ENCODE results near the gene AFF2.

AFF2 gene

DNA sequence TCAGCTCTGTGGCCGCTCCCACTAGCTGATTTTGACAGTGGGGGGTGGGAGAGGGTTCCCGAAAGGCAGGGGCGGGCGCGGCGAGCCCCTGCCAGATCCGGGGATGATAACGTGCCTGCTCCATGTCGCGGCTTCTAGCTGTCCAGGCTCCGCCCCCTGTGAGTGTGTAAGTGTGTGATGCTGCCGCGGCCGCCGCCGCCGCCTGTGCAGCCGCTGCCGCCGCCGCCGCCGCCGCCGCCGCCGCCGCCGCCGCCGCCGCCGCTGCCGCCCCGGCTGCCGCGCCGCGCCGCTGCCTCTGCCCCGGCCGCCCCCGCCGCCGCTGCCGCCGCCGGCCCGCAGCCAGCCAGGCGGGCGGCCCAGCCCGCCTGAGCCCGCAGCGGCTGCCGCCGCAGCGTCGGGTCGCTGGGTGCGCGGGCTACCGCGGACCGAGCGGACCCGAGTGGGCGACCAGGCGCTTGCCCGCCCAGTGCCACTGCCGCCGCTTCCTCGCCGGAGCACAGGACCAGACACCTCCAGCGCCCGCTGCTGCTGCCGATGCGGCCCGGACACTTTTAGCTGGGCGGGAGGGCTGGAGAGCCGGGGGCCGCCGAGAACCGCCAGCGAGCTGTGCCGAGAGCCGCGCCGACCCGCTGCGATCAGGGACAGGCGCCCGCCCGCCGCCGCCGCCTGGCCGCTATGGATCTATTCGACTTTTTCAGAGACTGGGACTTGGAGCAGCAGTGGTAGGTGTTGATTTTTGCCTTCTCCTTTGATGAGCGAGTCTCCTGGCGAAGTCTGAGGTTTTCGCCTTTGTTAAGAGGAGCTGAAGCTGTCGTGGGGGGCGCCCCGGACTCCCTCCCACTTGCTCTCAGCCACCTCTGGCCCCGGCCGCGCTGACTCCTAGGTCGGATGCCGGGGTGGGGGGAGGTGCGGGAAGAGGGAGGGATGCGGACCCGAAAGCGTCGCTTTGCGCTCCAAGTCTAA lies at the start of gene AFF2:
Gene AFF2 (plus strand): TSS at position 195 of the 963 bp plus-strand sequence. CDS start 481 bp downstream, at position 676.
- peak; percentile 26 for DNase-seq

DNA sequence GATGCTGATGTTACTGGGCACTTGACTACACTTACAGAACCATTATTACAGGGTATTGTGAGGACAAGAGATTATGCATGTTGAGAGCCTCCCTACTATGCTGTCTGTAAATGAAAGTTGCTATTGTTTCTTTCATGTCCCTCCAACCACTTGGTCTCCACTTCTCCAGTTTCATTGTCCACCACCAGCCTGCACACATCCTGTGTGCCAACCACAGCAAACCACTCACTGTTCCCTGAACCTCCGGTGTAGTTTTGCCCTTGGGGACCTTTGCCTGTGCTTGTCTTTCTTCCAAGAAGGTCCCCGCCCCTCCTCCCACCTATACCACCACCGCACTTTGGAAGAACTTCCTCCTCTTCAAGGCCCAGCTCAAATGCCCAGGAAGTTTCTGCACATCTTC lies 43.1 kb upstream of the AFF2 start:
- no peak for DNase-seq

DNA sequence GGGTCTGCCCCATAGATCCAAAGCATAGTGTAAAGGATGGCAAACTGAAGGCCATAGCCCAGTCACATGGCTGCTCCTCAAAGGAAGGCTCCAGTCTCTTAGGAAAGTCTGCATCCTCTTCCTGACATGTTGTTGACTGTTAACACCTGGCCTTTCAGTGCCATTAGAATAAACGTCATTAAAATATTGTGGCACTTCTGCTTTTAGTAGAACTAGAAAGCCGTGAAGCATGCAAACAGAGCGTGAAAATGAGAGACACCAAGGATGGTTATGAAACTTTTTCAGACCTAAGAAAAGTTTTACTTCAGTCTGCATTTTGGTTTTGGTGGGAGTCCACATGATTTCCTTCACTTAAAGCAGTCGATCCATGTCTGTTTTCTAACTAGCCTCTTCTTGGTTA lies 41.1 kb upstream of the AFF2 start:
- no peak for DNase-seq

DNA sequence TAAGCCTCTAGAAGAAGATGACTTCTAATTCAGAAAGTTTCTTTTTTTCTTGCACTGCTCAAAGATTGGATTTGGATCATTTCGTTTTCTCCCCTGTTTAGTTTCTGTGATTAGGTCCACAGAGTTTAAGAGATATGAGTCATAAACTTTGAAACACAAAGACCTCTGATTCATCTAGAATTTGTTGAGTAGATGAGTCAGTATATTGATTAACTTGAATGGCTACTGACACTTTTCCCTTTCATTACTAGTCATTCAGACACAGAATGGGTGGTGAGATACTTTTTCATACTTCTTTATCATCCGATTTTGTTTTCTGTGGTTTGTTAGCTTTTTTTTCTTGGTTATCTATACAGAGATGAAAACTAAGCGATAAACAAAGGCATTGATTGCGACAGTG lies 34.1 kb upstream of the AFF2 start:
- no peak for DNase-seq

DNA sequence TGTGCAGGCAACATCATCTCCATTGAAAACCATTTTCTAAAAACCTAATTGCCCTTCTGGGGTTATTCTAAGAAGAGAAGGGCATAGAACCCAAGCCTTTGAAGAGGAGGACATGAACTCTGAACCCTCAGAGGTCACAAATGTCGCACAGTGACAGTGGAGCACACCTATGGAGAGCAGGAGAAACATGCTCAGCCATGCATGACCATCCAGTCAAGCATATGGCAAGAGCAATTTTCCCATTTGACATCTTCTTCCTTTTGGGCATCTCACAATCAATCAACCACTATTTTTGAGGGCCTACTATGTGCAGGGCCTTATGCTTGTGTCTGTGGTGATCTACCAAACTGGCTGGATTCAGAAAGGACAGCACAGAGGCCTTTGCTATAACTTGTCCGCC lies 30.1 kb upstream of the AFF2 start:
- no peak for DNase-seq

DNA sequence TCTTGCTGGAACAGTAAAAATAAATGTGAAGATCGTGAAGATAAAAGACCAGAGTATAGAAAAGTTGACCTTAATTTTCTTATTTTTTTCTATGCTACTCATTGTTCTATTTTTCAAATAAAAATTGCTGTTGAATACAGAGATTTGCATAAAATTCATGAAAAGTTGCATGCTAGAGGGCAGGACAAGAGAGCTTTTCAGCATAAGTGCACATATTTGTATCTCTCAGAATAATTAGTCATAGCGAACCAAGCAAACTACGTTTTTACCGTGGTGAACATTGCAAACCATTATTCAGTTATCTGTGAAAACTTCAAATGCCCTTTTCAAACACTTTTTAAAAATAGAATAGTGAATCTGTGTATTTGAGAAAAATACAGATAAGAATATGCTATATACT lies 26.4 kb upstream of the AFF2 start:
- no peak for DNase-seq

DNA sequence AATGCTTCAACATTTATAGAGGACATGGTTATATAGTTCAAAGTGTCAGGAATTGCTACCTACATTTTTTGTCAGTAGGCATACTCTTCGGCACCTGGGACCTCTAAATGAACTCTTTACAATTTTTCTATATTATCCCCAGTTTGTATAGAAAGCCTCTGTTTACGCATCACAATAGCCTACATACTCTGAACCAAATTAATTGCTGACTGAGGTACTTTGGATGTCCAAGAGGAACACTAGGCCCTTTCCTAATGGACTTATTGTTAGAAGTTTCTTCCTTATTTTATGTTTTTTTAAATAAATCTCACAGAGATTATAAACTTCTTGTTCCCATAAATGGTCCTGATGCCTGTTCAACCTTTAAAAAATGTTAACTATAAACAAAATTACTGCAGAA lies 8.4 kb upstream of the AFF2 start:
- DNase-seq = no peak

DNA sequence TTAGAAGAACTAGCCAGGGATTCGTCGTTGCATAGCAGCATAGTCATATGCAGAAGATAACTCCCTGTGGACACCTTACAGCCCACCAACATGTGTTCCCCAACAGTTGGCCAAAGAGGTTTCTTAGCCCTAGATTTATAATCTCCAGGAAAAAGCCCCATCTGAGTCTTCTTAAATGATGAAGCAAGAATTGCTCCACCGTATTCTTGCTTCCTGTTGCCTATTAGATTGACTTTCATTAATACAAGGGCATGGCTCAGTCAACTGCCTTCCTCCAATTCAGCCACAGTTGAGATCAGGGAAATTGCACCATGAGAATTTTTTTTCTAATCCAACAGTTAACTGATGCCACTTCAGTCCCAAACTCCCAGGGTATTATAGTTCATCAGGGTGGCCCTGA lies 5.2 kb upstream of the AFF2 start:
- no peak for DNase-seq

DNA sequence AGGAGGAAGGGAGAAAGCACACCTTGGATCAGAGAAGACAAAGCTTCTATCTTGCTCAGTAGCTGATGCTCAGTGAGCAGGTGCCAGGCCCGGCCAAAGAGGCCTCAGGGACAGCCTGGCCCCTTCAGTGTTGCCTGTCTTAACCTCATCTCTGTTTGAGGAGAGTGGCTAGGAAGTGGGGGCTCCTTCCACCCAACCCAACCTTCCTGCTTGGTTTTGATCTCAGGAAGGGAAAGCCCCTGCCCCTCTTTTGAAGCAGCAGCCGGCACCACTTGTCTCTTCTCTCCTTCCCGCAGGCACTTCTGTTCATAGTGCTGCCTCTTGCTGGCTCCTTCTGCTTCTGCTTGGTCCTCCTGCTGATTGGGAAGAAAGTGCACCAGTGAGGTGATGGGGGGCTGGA lies 2.4 kb upstream of the AFF2 start:
- no peak for DNase-seq

DNA sequence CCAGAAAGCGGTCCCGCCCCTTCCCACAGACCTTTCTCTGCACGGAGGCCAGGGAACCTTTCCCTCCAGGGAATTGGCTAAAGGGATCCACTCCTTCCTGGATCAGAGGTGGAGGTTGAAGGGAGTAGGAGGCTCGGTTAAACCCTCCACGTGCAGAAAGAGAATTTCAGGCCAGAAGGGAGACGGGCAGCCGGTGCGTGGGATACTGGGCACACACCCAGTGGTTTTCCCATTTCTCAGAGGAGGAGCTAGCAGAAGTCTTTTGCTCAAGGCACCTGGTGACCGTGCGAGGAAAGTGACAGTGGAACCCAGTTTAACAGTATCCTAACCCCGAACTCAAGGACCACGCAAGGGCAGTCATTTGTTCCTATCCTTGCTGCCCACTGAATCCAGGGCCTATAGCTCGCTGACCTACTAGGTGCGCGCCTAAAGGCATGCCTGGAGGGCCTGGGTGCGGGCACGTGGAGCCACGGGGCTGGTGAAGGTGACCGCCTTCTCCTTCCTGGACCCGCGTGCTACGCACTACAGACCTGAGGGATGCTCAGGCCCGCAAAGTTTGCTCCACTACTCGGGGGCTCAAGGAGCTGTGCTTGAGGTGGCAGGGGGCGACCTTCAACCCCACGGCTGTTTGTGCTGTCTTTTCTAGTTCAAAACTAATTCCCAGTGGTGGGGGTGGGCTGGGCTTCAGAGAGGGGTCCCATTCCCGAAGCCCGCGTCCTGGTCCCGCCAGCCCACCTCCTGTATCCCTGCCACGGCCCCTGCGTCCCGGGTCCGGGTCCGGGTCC lies 587 bp upstream of the AFF2 start:
- DNase-seq = no peak

DNA sequence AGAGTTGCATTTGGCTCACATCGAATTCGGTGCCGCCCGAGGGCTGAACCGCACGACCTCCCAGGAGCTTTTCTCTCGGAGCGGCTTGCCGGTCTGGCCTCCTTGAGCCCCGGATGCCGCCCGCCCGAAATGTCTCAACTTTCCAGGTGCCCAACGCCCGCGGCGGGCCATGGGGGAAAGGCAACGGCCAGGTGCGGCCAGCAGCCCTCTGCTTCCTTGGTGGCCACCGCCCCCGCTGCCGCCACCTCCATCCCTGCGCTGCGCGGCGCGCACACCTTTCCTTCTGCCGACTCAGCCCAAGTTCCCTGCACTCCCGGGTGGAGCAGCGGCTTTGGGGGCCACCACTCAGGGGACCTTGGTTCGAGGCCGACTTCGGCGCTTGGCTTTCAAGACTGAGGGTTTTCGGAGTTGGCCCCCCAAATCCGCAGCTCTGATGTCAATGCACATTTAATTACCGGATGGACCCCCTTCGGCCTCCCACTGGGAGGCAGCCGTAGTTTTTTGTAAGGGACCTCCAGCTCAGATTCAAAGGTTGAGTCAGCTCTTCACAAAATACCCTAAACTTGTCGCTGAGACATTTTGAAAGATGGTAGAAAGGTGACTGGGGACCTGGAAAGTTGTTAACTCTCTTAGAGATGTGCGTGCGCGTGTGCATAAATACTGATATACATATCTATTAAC lies 1.1 kb downstream of the AFF2 start:
- DNase-seq = no peak

DNA sequence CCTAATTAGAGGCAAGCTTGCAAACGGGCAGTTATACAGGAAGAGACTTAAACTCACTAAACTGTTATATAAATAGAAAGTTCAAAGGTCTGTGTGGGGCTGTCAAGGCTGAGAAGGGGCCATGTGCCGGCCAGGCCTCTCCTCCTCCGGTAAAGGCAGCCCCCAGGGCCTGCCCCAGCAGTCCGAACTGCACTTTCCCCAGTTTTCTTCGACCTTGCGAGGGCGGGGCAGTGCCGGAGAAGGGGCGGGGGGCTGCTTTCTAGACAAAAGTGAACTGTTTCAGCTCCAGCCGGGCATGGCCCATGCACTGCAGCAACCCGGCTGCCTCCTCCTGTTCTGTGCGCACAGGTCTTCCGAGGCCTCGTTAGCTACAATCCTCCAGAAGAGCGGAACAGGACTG lies 4.1 kb downstream of the AFF2 start:
- DNase-seq = no peak

DNA sequence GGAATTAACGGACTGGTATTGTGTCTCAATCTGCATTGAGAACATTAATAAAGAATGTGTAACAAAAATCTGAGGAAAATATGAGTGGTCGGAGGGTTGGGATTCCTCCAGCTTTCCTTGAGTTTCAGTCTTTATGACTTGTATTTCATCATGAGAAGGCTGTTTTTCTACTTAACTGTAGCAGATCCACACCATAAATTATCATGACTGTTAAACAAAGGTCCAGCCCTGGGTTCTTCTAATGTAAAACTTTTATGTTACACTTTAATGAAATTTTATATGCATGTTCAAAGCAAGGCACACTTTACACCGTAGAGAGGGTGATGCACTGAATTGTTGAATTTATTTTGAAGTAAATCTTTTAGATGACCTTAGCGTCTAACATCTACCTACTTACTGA lies 7.0 kb downstream of the AFF2 start:
- DNase-seq = no peak

DNA sequence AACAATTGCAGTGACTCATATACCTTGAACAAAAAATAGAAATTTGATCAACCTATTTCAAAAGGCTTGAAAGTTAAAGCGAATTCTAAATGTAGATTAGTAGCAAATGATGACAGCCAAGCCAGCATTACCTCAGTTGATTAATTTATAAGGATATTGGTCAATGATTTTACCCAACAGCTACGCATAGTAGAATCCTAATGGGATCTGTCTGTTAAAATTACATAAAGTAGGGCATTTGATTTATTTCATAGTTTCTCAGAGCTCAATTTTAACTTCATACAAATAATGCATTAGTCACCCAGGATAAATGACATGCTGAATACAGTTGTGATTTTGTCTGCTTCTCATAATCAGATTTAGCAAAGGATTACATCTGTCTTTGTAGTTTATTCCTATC lies 12.0 kb downstream of the AFF2 start:
- no peak for DNase-seq

DNA sequence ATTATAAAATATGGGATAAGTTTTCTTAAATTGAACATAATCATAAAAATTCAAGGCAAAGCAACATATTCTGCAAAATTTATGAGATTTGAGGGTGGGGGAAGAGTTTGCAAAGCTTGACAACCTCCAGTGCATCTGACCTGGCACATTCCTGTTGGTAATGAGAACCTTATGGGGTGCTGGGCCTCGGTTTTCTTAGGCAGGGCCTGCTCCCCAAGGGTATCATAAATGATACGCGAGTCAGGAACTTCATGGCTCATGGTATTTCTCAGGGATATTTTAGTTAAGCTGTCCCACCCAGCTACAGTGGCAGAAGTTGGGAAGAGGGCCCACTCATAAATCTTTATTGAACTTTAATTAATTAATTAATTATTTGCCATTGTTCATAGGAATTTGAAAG lies 13.2 kb downstream of the AFF2 start:
- no peak for DNase-seq

DNA sequence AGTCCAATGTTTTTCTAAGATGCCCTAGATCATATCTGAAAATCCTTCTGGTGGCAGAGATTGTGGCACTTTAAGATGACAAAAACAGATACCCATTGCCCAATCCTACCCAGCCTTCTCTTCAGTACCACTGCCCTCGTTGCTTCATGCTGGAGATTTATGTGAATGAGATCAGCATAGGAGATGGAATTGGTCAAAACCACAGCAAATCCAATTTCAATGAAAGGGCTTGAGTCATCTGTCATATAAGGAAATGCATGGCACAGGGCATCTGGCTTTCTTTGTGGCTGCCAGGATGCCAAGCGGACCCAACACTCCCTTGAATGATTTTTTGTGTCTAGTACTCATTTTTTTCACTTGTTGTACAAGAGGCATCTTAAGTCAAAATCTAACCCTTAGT lies 16.8 kb downstream of the AFF2 start:
- DNase-seq = no peak

DNA sequence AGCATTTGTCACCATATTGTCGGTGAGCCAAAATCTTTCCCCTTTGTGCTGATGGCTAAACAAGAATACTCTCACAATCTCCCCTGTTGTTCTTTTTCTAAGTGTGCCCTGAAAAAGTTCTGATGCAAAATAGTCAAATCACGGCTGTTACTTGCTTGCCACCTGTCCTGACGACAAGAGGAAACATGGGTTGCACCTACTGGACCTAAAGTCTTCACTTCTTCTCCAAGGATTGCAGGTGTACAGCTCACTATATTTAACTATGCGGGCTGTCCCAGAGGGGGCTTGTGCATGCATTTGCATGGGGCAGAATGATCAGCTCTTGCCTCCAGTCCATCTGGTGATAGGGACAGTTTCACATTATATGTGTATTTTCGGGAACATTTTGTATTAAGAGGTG lies 21.6 kb downstream of the AFF2 start:
- no peak for DNase-seq

DNA sequence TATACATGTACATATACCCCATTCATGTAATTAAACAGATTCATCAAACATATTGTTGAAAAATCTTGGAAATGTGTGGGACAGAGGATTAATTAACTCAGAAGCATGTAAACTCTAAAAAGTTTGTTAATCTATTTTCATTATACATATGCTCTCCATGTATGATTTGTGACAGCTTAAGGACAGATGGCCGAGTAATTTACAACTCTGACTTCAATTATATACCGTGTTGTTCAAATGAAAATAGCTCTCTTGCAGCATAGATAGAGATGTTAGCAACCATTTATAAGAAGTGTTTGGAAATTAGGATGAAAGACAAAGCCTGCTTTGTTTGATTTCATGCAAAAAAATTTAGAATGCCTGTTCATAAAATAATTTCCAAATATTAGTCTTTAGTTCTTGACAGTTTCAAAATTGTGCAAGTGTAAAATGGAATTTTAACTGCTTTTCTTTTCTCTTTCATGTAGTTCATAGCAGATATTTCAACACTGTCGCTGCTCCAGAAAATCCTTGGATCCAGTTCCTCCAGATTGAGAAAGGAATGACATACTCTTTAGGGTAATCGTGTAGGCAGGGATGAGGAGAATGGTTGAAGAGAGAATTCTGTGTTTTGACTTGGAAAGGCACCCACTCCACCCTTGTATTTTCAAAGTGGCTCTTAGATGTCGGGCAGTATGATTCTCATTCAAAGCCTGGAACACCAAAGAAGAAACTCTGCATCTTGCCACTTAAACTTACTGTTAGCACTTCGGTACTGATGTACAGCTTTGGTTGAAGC lies 23.1 kb downstream of the AFF2 start:
- DNase-seq = no peak

DNA sequence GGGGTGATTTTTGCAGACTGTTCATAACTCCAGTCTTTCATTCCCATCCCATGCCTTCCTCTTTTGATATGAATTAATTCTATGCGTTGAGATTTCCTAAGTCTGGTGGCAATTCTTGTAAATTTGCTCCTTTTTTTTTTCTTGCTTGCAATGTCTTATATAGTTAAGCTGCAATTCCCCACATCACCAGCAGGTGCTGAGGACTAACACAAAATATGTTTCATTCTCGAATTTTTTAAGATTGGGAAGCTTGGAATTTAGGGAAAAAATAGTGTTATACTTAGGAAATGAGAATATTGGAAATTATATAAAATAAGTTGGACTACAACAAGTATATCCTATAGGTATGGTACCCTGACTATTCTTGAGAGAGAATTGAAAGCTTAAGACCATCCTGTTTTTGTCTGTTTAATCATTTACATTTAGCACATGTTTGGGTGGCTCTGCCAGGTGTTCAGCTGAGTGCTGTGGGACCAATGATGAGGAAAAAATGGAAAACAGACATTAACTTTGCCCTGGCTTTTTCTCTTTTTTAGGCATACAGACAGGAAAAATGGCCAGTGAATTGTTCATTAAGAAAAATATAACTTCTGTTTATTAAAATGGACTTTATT lies 30.2 kb downstream of the AFF2 start:
- no peak for DNase-seq

DNA sequence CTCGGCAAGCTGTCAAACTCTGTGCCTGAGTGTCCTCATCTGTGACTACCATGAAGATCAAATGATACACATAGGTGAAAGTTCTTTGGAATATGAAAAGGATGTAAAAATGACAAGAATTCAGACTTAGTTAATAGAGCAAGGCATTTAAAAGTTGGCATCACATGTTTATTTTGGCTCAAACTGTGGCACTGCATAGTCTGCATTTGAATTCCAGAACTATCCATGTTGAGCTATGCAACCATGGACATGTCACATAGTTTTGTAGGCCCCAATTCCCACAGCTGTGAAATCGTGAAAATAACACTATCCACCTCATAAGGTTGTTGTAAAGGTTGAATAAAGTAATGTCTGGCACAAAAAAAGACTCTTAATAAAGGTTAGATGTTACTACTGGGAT lies 33.9 kb downstream of the AFF2 start:
- no peak for DNase-seq

DNA sequence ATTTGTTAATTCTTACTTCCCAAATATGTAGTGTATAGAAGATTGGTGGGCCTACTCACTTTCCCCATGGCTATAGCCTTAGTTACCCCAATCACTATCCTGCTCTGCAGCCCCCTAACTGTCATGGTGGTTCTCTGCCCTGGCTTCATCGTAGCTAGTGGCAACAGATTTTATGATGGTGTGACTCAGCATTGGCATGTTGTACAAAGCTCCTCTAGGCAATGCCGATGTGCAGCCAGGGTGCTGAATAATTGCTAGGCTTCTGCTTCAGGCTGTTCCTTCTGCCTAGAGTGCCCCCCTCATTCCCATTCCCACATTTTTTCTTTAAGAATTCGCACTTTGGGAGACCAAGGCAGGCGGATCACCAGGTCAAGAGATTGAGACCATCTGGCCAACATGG lies 35.2 kb downstream of the AFF2 start:
- no peak for DNase-seq

DNA sequence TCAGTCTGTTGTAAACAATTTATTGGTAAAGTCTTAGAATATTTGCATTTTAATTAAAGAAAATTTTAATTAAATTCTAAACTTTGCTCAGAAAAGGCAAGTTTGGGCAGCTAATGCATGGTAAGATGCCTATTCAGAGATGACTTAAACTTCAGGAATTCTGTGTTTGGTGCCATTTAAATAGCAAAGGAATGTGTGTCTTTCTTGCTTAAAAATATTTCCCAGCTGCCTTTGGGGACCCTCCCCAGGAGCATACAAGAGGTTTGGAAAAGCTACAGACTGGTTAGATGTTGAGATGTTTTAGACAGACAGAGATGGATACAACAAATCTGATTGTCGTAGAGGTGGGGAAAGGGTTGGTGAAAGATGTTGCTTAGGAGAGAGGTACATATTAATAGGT lies 36.5 kb downstream of the AFF2 start:
- DNase-seq = no peak
